HepG2 (cell line): Measurements from ENCODE around the gene SUPT6H. TPM values are rescaled to one million over a fixed set of nuclear protein-coding genes. Genes with fewer than 3 reads are reported as not detected.

ENCODE experiments used
- ASH2L ChIP-seq: fragments of 300-600, 200-600 bp; sonication (generic); IDR thresholded peaks from 2 replicates; pipeline ENCODE4 v1.7.0; 2017; ENCODE audit warnings: low read depth, mild to moderate bottlenecking, moderate library complexity, mixed read lengths, low read length; ENCODE audit not compliant: insufficient read length
- CEBPB ChIP-seq: IDR thresholded peaks from 2 replicates; pipeline ENCODE4 v1.6.1; 2011; ENCODE audit warnings: low read depth, low read length, improper control_type of control experiment, borderline replicate concordance
- DNMT3B ChIP-seq: conservative IDR thresholded peaks from 2 replicates; pipeline ENCODE4 v1.6.1; 2016; ENCODE audit warnings: missing biosample characterization, control low read depth
- FLYWCH1 ChIP-seq: sonication (generic); formaldehyde crosslinking; IDR thresholded peaks from 2 replicates; pipeline ENCODE4 v1.8.1; 2023; ENCODE audit warnings: mild to moderate bottlenecking, missing genetic modification reagents
- GATAD1 ChIP-seq: IDR thresholded peaks from 2 replicates; pipeline ENCODE4 v1.6.1; 2016; ENCODE audit warnings: missing genetic modification reagents, missing compliant biosample characterization
- KMT2A ChIP-seq: sonication (generic); formaldehyde crosslinking; IDR thresholded peaks from 2 replicates; pipeline ENCODE4 v1.4.0; 2020; ENCODE audit warnings: missing genetic modification reagents
- MIER2 ChIP-seq: IDR thresholded peaks from 2 replicates; pipeline ENCODE4 v1.6.1; 2016; ENCODE audit warnings: missing biosample characterization, missing genetic modification reagents
- MYNN ChIP-seq: sonication (generic); formaldehyde crosslinking; IDR thresholded peaks from 2 replicates; pipeline ENCODE4 v1.4.0; 2020; ENCODE audit warnings: mild to moderate bottlenecking, low read depth, missing genetic modification reagents
- PHF21A ChIP-seq: sonication (generic); formaldehyde crosslinking; IDR thresholded peaks from 2 replicates; pipeline ENCODE4 v1.5.0; 2020; ENCODE audit warnings: mild to moderate bottlenecking, missing genetic modification reagents
- RBM22 ChIP-seq: fragments of 200-400 bp; formaldehyde crosslinking; optimal IDR thresholded peaks from 2 replicates; pipeline ENCODE3; 2017; ENCODE audit warnings: mild to moderate bottlenecking, low read length, moderate library complexity
- RBM39 ChIP-seq: fragments of 200-400 bp; formaldehyde crosslinking; IDR thresholded peaks from one replicate; pipeline ENCODE4 v1.6.1; 2018; ENCODE audit warnings: antibody characterized with exemption, mild to moderate bottlenecking, low read depth, low read length; ENCODE audit not compliant: poor library complexity, severe bottlenecking
- SIN3A ChIP-seq: IDR thresholded peaks from 2 replicates; pipeline ENCODE4 v1.6.1; 2011; ENCODE audit warnings: low read depth, mild to moderate bottlenecking, control low read depth, low read length, borderline replicate concordance
- YEATS4 ChIP-seq: sonication (generic); formaldehyde crosslinking; IDR thresholded peaks from 2 replicates; pipeline ENCODE4 v1.4.0; 2020; ENCODE audit warnings: missing genetic modification reagents, borderline replicate concordance
- ZFY ChIP-seq: sonication (generic); formaldehyde crosslinking; IDR thresholded peaks from 2 replicates; pipeline ENCODE4 v1.4.0; 2020; ENCODE audit warnings: missing genetic modification reagents
- ZNF253 ChIP-seq: sonication (generic); formaldehyde crosslinking; IDR thresholded peaks from 2 replicates; pipeline ENCODE4 v1.8.0; 2022; ENCODE audit warnings: mild to moderate bottlenecking, missing genetic modification reagents, borderline replicate concordance
- ZNF331 ChIP-seq: sonication (generic); formaldehyde crosslinking; IDR thresholded peaks from 2 replicates; pipeline ENCODE4 v1.4.0; 2020; ENCODE audit warnings: missing genetic modification reagents
- ZNF44 ChIP-seq: sonication (generic); formaldehyde crosslinking; IDR thresholded peaks from 2 replicates; pipeline ENCODE4 v1.5.1; 2020; ENCODE audit warnings: mild to moderate bottlenecking, missing genetic modification reagents
- ZNF547 ChIP-seq: sonication (generic); formaldehyde crosslinking; IDR thresholded peaks from 2 replicates; pipeline ENCODE4 v1.5.1; 2020; ENCODE audit warnings: mild to moderate bottlenecking, missing genetic modification reagents
- ZNF558 ChIP-seq: sonication (generic); formaldehyde crosslinking; IDR thresholded peaks from 2 replicates; pipeline ENCODE4 v1.9.0; 2022; ENCODE audit warnings: mild to moderate bottlenecking, missing genetic modification reagents, borderline replicate concordance
- ZNF670 ChIP-seq: sonication (generic); formaldehyde crosslinking; IDR thresholded peaks from 2 replicates; pipeline ENCODE4 v1.8.0; 2022; ENCODE audit warnings: mild to moderate bottlenecking, missing genetic modification reagents, borderline replicate concordance
- ZNF883 ChIP-seq: sonication (generic); formaldehyde crosslinking; IDR thresholded peaks from 2 replicates; pipeline ENCODE4 v1.5.1; 2020; ENCODE audit warnings: mild to moderate bottlenecking, missing genetic modification reagents; ENCODE audit errors: not compliant biosample characterization
- polyA plus RNA-seq, 8 experiments: library from polyadenylated mRNA; depleted of rRNA in 3 of 8; stranded (reverse) in 7 of 8; unstranded in 1 of 8; fragments of >200 nt; fragmentation: Illumina TruSeq in 4 of 8; extraction: Trizol in 4 of 8; gene quantifications; 2 replicates each; pipeline versions ENCODE4 v1.2.1 to v1.2.3, GENCODE V29; 2011 to 2016; ENCODE audit warnings: low read depth in 4 of 8, missing spikeins in 1 of 8, mixed read lengths in 1 of 8; ENCODE audit not compliant: insufficient read depth in 1 of 8
- total RNA-seq, 5 experiments: library from RNA; depleted of rRNA; stranded (reverse); fragments of >200 nt; fragmentation: Illumina TruSeq; extraction: Trizol; gene quantifications; 2 replicates each; pipeline ENCODE4 v1.2.3, GENCODE V29; 2016; ENCODE audit warnings: low read depth in 1 of 5
- TF ChIP-seq, protein P1 (sequence below): sonication (generic); formaldehyde crosslinking; IDR thresholded peaks from 2 replicates; pipeline ENCODE4 v1.5.0; 2020; ENCODE audit warnings: mild to moderate bottlenecking, missing genetic modification reagents, borderline replicate concordance
- TF ChIP-seq, protein P2 (sequence below): IDR thresholded peaks from 2 replicates; pipeline ENCODE4 v1.6.1; 2018; ENCODE audit warnings: missing genetic modification reagents, mild to moderate bottlenecking, missing compliant biosample characterization

SUPT6H gene
- total and polyA plus RNA-seq, 2 of the 13 experiments (the other 11 are each of a cell fraction or from before 2014, with no cell fraction given): 32.7 to 39.9 TPM

- TF ChIP-seq FLYWCH1: 0 out of 2 replicates have a peak, but pooled peaks have one; percentile 68
- TF ChIP-seq, protein P1, sequence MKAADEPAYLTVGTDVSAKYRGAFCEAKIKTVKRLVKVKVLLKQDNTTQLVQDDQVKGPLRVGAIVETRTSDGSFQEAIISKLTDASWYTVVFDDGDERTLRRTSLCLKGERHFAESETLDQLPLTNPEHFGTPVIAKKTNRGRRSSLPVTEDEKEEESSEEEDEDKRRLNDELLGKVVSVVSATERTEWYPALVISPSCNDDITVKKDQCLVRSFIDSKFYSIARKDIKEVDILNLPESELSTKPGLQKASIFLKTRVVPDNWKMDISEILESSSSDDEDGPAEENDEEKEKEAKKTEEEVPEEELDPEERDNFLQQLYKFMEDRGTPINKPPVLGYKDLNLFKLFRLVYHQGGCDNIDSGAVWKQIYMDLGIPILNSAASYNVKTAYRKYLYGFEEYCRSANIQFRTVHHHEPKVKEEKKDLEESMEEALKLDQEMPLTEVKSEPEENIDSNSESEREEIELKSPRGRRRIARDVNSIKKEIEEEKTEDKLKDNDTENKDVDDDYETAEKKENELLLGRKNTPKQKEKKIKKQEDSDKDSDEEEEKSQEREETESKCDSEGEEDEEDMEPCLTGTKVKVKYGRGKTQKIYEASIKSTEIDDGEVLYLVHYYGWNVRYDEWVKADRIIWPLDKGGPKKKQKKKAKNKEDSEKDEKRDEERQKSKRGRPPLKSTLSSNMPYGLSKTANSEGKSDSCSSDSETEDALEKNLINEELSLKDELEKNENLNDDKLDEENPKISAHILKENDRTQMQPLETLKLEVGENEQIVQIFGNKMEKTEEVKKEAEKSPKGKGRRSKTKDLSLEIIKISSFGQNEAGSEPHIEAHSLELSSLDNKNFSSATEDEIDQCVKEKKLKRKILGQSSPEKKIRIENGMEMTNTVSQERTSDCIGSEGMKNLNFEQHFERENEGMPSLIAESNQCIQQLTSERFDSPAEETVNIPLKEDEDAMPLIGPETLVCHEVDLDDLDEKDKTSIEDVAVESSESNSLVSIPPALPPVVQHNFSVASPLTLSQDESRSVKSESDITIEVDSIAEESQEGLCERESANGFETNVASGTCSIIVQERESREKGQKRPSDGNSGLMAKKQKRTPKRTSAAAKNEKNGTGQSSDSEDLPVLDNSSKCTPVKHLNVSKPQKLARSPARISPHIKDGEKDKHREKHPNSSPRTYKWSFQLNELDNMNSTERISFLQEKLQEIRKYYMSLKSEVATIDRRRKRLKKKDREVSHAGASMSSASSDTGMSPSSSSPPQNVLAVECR (CRISPR knock-in tag): 0 out of 2 replicates have a peak, but pooled peaks have one; percentile 7
- TF ChIP-seq GATAD1 (CRISPR knock-in tag): 0 out of 2 replicates have a peak, but pooled peaks have one; percentile 6
- TF ChIP-seq ZFY (CRISPR knock-in tag): peak; percentile 7; the same call in 1 of the 2 replicates
- TF ChIP-seq ZNF558 (CRISPR knock-in tag): 0 out of 2 replicates have a peak, but pooled peaks have one; percentile 27
- TF ChIP-seq YEATS4 (CRISPR knock-in tag): 0 out of 2 replicates have a peak, but pooled peaks have one; percentile 0
- TF ChIP-seq KMT2A (CRISPR knock-in tag): peak; percentile 22; the same call in 1 of the 2 replicates
- TF ChIP-seq ZNF670: no peak
- TF ChIP-seq ZNF253 (CRISPR knock-in tag): 0 out of 2 replicates have a peak, but pooled peaks have one; percentile 7
- no peak for TF ChIP-seq SIN3A
- TF ChIP-seq ZNF547 (CRISPR knock-in tag): peak; percentile 30; the same call in 1 of the 2 replicates
- TF ChIP-seq RBM22: peak; percentile 10
- TF ChIP-seq CEBPB: no peak
- TF ChIP-seq ZNF331 (CRISPR knock-in tag): no peak
- TF ChIP-seq RBM39: peak; percentile 5
- 0 out of 2 replicates have a peak, but pooled peaks have one; percentile 18 for TF ChIP-seq MYNN (CRISPR knock-in tag)
- TF ChIP-seq, protein P2, sequence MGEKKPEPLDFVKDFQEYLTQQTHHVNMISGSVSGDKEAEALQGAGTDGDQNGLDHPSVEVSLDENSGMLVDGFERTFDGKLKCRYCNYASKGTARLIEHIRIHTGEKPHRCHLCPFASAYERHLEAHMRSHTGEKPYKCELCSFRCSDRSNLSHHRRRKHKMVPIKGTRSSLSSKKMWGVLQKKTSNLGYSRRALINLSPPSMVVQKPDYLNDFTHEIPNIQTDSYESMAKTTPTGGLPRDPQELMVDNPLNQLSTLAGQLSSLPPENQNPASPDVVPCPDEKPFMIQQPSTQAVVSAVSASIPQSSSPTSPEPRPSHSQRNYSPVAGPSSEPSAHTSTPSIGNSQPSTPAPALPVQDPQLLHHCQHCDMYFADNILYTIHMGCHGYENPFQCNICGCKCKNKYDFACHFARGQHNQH (CRISPR knock-in tag): no peak; the same call in 1 of the 2 replicates
- peak; percentile 5 for TF ChIP-seq ASH2L
- peak; percentile 0 for TF ChIP-seq ZNF883
- TF ChIP-seq MIER2: no peak
- TF ChIP-seq PHF21A (CRISPR knock-in tag): 0 out of 2 replicates have a peak, but pooled peaks have one; percentile 4
- TF ChIP-seq ZNF44 (CRISPR knock-in tag): no peak
- 0 out of 2 replicates have a peak, but pooled peaks have one; percentile 10 for TF ChIP-seq DNMT3B (CRISPR knock-in tag)
These were observed 58.4 kb downstream of the SUPT6H start (continued) for GRCh38 chr17:28720247-28720996.
